H9 (cell line): ENCODE results near the gene USH2A. TPM values are rescaled to one million over a fixed set of nuclear protein-coding genes. Genes with fewer than 3 reads are reported as not detected.

Experiments
- DNase-seq: peaks from one replicate; pipeline ENCODE4 v3.0.0-alpha.2; 2017
- H2AFZ ChIP-seq: one replicate; pipeline ENCODE4 v1.6.1; 2013; ENCODE audit warnings: mild to moderate bottlenecking, low read length, control low read depth, moderate library complexity
- H2AK5ac ChIP-seq: 2 replicates; pipeline ENCODE4 v1.6.1; 2013; ENCODE audit warnings: low read length, control low read depth, mixed read lengths; ENCODE audit not compliant: insufficient read length
- H2BK120ac ChIP-seq: one replicate; pipeline ENCODE4 v1.6.1; 2013; ENCODE audit warnings: low read depth, mild to moderate bottlenecking, low read length, control low read depth, inconsistent platforms; ENCODE audit not compliant: poor library complexity, severe bottlenecking
- H2BK12ac ChIP-seq: 2 replicates; pipeline ENCODE4 v1.6.1; 2013; ENCODE audit warnings: low read length, control low read depth, mixed read lengths, low read depth; ENCODE audit not compliant: insufficient read length
- H2BK15ac ChIP-seq: 2 replicates; pipeline ENCODE4 v1.6.1; 2013; ENCODE audit warnings: low read depth, low read length, control low read depth
- H2BK20ac ChIP-seq: one replicate; pipeline ENCODE4 v1.6.1; 2013; ENCODE audit warnings: low read depth, mild to moderate bottlenecking, low read length, control low read depth, inconsistent platforms; ENCODE audit not compliant: poor library complexity, severe bottlenecking
- H2BK5ac ChIP-seq: 2 replicates; pipeline ENCODE4 v1.6.1; 2013; ENCODE audit warnings: low read length, control low read depth, mixed read lengths; ENCODE audit not compliant: insufficient read length
- H3K14ac ChIP-seq: 2 replicates; pipeline ENCODE4 v1.6.1; 2013; ENCODE audit warnings: low read length, control low read depth; ENCODE audit not compliant: insufficient read depth
- H3K18ac ChIP-seq: 2 replicates; pipeline ENCODE4 v1.6.1; 2013; ENCODE audit warnings: low read depth, mild to moderate bottlenecking, mixed read lengths, low read length, control low read depth; ENCODE audit not compliant: insufficient read length
- H3K23ac ChIP-seq: 2 replicates; pipeline ENCODE4 v1.6.1; 2013; ENCODE audit warnings: low read length, control low read depth, mixed read lengths, low read depth; ENCODE audit not compliant: insufficient read length
- H3K23me2 ChIP-seq: 2 replicates; pipeline ENCODE4 v1.6.1; 2013; ENCODE audit warnings: low read depth, mild to moderate bottlenecking, mixed read lengths, low read length, control low read depth; ENCODE audit not compliant: insufficient read length, poor library complexity, severe bottlenecking
- H3K27ac ChIP-seq: 2 replicates; pipeline ENCODE4 v1.5.1; 2013; ENCODE audit warnings: low read length, control low read depth, mixed read lengths, low read depth; ENCODE audit not compliant: insufficient read length
- H3K27me3 ChIP-seq: 2 replicates; pipeline ENCODE4 v1.6.1; 2013; ENCODE audit warnings: low read length, control low read depth, inconsistent platforms; ENCODE audit not compliant: insufficient read depth
- H3K4ac ChIP-seq: 2 replicates; pipeline ENCODE4 v1.6.1; 2013; ENCODE audit warnings: low read depth, mild to moderate bottlenecking, control low read depth, inconsistent platforms, low read length, moderate library complexity
- H3K4me1 ChIP-seq: 2 replicates; pipeline ENCODE4 v1.6.1; 2013; ENCODE audit warnings: low read length, control low read depth, inconsistent platforms; ENCODE audit not compliant: insufficient read depth
- H3K4me2 ChIP-seq: 2 replicates; pipeline ENCODE4 v1.6.1; 2013; ENCODE audit warnings: low read length, control low read depth, mixed read lengths; ENCODE audit not compliant: insufficient read length, insufficient read depth
- H3K56ac ChIP-seq: 2 replicates; pipeline ENCODE4 v1.6.1; 2013; ENCODE audit warnings: low read depth, mild to moderate bottlenecking, mixed read lengths, low read length, control low read depth; ENCODE audit not compliant: insufficient read length
- H3K79me1 ChIP-seq: 2 replicates; pipeline ENCODE4 v1.6.1; 2013; ENCODE audit warnings: low read depth, mild to moderate bottlenecking, moderate library complexity, low read length, control low read depth, inconsistent platforms; ENCODE audit not compliant: insufficient read depth, poor library complexity, severe bottlenecking
- H3K79me2 ChIP-seq: 2 replicates; pipeline ENCODE4 v1.6.1; 2013; ENCODE audit warnings: low read length, control low read depth, inconsistent platforms; ENCODE audit not compliant: insufficient read depth
- H3K9ac ChIP-seq: 2 replicates; pipeline ENCODE4 v1.6.1; 2013; ENCODE audit warnings: low read length, control low read depth, mixed read lengths; ENCODE audit not compliant: insufficient read length; ENCODE audit errors: extremely low read depth
- H3K9me3 ChIP-seq: one replicate; pipeline ENCODE4 v1.6.1; 2013; ENCODE audit warnings: low read depth, low read length, inconsistent platforms; ENCODE audit not compliant: control insufficient read depth
- H3T11ph ChIP-seq: one replicate; pipeline ENCODE4 v1.6.1; 2013; ENCODE audit warnings: mild to moderate bottlenecking, low read length, control low read depth, inconsistent platforms
- H4K20me1 ChIP-seq: one replicate; pipeline ENCODE4 v1.6.1; 2013; ENCODE audit not compliant: control insufficient read depth, insufficient read length, insufficient read depth
- H4K5ac ChIP-seq: 2 replicates; pipeline ENCODE4 v1.6.1; 2013; ENCODE audit warnings: low read depth, mild to moderate bottlenecking, mixed read lengths, low read length, control low read depth; ENCODE audit not compliant: insufficient read length
- H4K8ac ChIP-seq: replicated peaks from 2 replicates; pipeline ENCODE4 v1.6.1; 2013; ENCODE audit warnings: low read length, control low read depth, mixed read lengths, low read depth; ENCODE audit not compliant: insufficient read length
- H4K91ac ChIP-seq: 2 replicates; pipeline ENCODE4 v1.6.1; 2013; ENCODE audit warnings: low read depth, mild to moderate bottlenecking, moderate library complexity, mixed read lengths, low read length, control low read depth; ENCODE audit not compliant: insufficient read length
- H3K27ac Mint-ChIP-seq, 3 experiments: 2 replicates in 2 of 3; 3 replicates in 1 of 3; pipeline ENCODE4 v1.8.0; 2020 to 2021; ENCODE audit warnings: mixed read lengths in 3 of 3, mild to moderate bottlenecking in 1 of 3, moderate library complexity in 1 of 3
- H3K27me3 Mint-ChIP-seq: 2 replicates; pipeline ENCODE4 v1.8.0; 2021; ENCODE audit warnings: low read depth, mild to moderate bottlenecking, moderate library complexity, mixed read lengths
- H3K36me3 Mint-ChIP-seq, 3 experiments: 2 replicates in 2 of 3; 3 replicates in 1 of 3; pipeline ENCODE4 v1.8.0; 2020 to 2021; ENCODE audit warnings: low read depth in 3 of 3, mixed read lengths in 3 of 3; ENCODE audit not compliant: insufficient read depth in 1 of 3
- H3K4me1 Mint-ChIP-seq, 2 experiments: 2 replicates each; pipeline ENCODE4 v1.8.0; 2020; ENCODE audit warnings: mixed read lengths in 2 of 2
- H3K4me3 Mint-ChIP-seq, 2 experiments: 2 replicates in 1 of 2; 3 replicates in 1 of 2; pipeline ENCODE4 v1.8.0; 2020 to 2021; ENCODE audit warnings: mild to moderate bottlenecking in 2 of 2, mixed read lengths in 2 of 2, moderate library complexity in 1 of 2
- H3K9me3 Mint-ChIP-seq, 2 experiments: 2 replicates in 1 of 2; 3 replicates in 1 of 2; pipeline ENCODE4 v1.8.0; 2020; ENCODE audit warnings: mild to moderate bottlenecking in 2 of 2, mixed read lengths in 2 of 2, moderate library complexity in 1 of 2
- WGBS: extraction: QIAGEN DNeasy Blood & Tissue Kit; methylation state at CpG from one replicate; pipeline ENCODE4 v1.1.7; 2013; ENCODE audit warnings: missing lambda C conversion rate, low lambda C conversion rate, mixed read lengths; ENCODE audit not compliant: insufficient read length; ENCODE audit errors: extremely low coverage; 5-methylcytosine and 5-hydroxymethylcytosine counted together
- total RNA-seq: library from RNA; stranded (reverse); gene quantifications from 2 replicates; pipeline ENCODE4 v1.2.1, GENCODE V29; 2021
- TF ChIP-seq, protein P1 (sequence below): fragments of 200-600 bp; sonication (generic); conservative IDR thresholded peaks from 3 replicates; pipeline ENCODE4 v1.8.0; 2021; ENCODE audit warnings: antibody characterized with exemption, mild to moderate bottlenecking

Gene USH2A
- total RNA-seq, 1 experiment from 2014 or later, result 0.11 TPM

DNA sequence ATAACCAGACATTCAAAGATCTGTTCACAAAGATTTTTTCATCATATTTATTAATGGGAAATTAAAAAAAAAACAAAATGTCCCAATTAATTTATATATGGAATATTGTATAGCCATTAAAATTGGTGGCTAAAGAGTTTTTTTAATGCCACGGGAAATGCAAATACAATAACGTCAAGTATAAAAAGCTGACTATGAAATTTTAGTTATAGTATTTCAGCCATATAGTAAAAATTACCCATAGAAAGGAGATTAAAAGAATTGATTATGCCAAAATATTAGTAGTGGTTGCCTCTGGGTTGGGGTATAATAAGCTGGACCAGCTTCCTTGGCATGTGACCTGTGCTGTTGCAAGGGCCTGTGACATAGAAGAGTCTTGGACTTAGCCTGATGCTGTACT is 777.4 kb downstream of the USH2A start:
- no peaks in the 10 kb centered on the region for H3K79me1 ChIP-seq
- no peaks in the 10 kb centered on the region for H4K20me1 ChIP-seq
- Mint-ChIP-seq H3K9me3 (no peaks in the 10 kb centered on the region), H3K36me3 (no peaks in the 10 kb centered on the region), H3K4me3 (no peak overlapping the region), H3K27me3 (no peaks in the 10 kb centered on the region), H3K4me1 (peaks cover 26 to 27% of the 10 kb centered on the region in 2 experiments), H3K27ac (no peak overlapping the region)
- no peak overlapping the region for H4K91ac ChIP-seq
- no peak overlapping the region for H3K56ac ChIP-seq
- no peaks in the 10 kb centered on the region for H3K27me3 ChIP-seq
- H2AK5ac ChIP-seq, result no peak overlapping the region
- H3K9ac ChIP-seq, result no peak overlapping the region
- no peak overlapping the region for H3K14ac ChIP-seq
- no peak overlapping the region for H2BK120ac ChIP-seq
- no peak overlapping the region for H4K8ac ChIP-seq
- no peaks in the 10 kb centered on the region for H3K79me2 ChIP-seq
- no peak overlapping the region for H2AFZ ChIP-seq
- no peak overlapping the region for H3K27ac ChIP-seq
- peaks cover 7% of the 10 kb centered on the region for H3K4me1 ChIP-seq
- no peak overlapping the region for H3K18ac ChIP-seq
- no peak overlapping the region for H4K5ac ChIP-seq
- no peaks in the 10 kb centered on the region for H3K23me2 ChIP-seq
- no peak overlapping the region for H3T11ph ChIP-seq
- WGBS, result no CpG with 5 or more reads among the region's 2 CpGs
- TF ChIP-seq, protein P1, sequence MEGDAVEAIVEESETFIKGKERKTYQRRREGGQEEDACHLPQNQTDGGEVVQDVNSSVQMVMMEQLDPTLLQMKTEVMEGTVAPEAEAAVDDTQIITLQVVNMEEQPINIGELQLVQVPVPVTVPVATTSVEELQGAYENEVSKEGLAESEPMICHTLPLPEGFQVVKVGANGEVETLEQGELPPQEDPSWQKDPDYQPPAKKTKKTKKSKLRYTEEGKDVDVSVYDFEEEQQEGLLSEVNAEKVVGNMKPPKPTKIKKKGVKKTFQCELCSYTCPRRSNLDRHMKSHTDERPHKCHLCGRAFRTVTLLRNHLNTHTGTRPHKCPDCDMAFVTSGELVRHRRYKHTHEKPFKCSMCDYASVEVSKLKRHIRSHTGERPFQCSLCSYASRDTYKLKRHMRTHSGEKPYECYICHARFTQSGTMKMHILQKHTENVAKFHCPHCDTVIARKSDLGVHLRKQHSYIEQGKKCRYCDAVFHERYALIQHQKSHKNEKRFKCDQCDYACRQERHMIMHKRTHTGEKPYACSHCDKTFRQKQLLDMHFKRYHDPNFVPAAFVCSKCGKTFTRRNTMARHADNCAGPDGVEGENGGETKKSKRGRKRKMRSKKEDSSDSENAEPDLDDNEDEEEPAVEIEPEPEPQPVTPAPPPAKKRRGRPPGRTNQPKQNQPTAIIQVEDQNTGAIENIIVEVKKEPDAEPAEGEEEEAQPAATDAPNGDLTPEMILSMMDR, result no peak
- H2BK12ac ChIP-seq, result no peak overlapping the region
- no peaks in the 10 kb centered on the region for H3K9me3 ChIP-seq
- no peak overlapping the region for H2BK15ac ChIP-seq
- no peak overlapping the region for H2BK20ac ChIP-seq
- H3K4me2 ChIP-seq, result no peak overlapping the region
- no peak overlapping the region for H3K4ac ChIP-seq
- H3K23ac ChIP-seq, result no peak overlapping the region
- no peak overlapping the region for H2BK5ac ChIP-seq
- no peak for DNase-seq
